ENCODE measurements around the gene CORIN. TPM values are rescaled to one million over a fixed set of nuclear protein-coding genes. Genes with fewer than 3 reads are reported as not detected.

Gene CORIN
- total and polyA plus RNA-seq, 10 of the 15 experiments (the other 5 are each of a cell fraction or from before 2014, with no cell fraction given) = 0.02 to 0.45 (median 0.09) TPM; not detected in 3

DNA sequence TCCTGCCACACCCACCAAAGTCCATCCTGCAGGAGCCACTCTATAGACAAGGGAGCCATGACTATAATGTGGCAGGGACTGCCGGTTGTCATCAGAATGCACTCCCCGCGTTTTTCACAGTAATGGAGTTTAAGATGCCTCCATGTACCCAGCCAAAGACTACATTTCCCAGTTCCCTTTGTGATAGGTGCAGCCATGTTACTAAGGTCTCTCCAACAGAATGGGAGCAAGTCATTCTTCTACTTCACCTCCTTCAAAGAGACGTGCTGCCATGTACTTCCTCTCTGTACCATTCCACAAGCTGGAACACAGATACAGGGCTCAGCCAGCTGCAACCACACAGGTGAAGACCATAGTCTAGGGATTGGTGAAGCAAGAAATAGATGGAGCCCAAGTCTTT, 126.7 kb downstream of the CORIN start:
- in situ Hi-C loops (cut with MboI) = no loop called here
- TF ChIP-seq FOXK2 (IDR thresholded peaks at IDR 0.05) (no peak), RCOR1 (conservative IDR thresholded peaks at IDR 0.05; ENCODE audit: low read depth, low read length) (no peak), SUZ12 (IDR thresholded peaks at IDR 0.05; ENCODE audit: unreplicated experiment) (no peak), CBFB (IDR thresholded peaks at IDR 0.05; ENCODE audit: low read depth) (no peak), GATAD2B (conservative IDR thresholded peaks at IDR 0.05; ENCODE audit: low read depth) (no peak), SKIL (IDR thresholded peaks at IDR 0.05; ENCODE audit: low read depth, poor library complexity, severe bottlenecking) (no peak), IKZF1 (conservative IDR thresholded peaks at IDR 0.05) (no peak), RELA (IDR thresholded peaks at IDR 0.05; ENCODE audit: borderline replicate concordance, partially characterized antibody) (no peak), DPF2 (IDR thresholded peaks at IDR 0.05) (no peak), SRF (IDR thresholded peaks at IDR 0.05; ENCODE audit: low read depth in 2 of 2, low read length in 2 of 2) (no peak), EP300 (IDR thresholded peaks at IDR 0.05; ENCODE audit: borderline replicate concordance in 1 of 2, control insufficient read depth in 1 of 2, low read depth in 2 of 2, low read length in 2 of 2) (no peak), CUX1 (IDR thresholded peaks at IDR 0.05; ENCODE audit: insufficient replicate concordance, low read depth, low read length) (no peak), PBX3 (IDR thresholded peaks at IDR 0.05; ENCODE audit: insufficient replicate concordance, low read depth, low read length) (no peak)

More for the DNA sequence above, 126.7 kb downstream of the CORIN start:
- FAIRE-seq (no peak), ATAC-seq (no peak), DNase-seq (ENCODE audit: low read depth, low spot score) (no peak)
- no peaks in the 10 kb centered on the region; a peak in 1 of 4 replicates for H3K27me3 ChIP-seq (replicated peaks in 1 of 2; ENCODE audit: control insufficient read depth in 2 of 2, insufficient read depth in 2 of 2, low read length in 1 of 2)
- no TSS peak for BruUV-seq (replicated peaks)
- ChIA-PET CTCF (interaction anchor here (0.9 to 1.0 kb wide), 2 partner anchors 125 to 129 kb away, joined by 5 read pairs; no protein-coding TSS in a partner anchor), POLR2A (no interaction called here), SMC1A (ENCODE audit: uncharacterized antibody, unreplicated experiment) (interaction anchor here (1.2 to 1.4 kb wide), 3 partner anchors 24 to 125 kb away, joined by 3 read pairs; no protein-coding TSS in a partner anchor), RAD21 (ENCODE audit: unreplicated experiment) (no interaction called here)
- intact Hi-C loops (cut with micrococcal nuclease; ENCODE audit: unreplicated experiment) = no loop called here
- no peaks in the 10 kb centered on the region for H3K4me1 ChIP-seq (ENCODE audit: control insufficient read depth, insufficient read depth, low read length)
- H3K36me3 ChIP-seq (ENCODE audit: control insufficient read depth in 2 of 2, insufficient read depth in 2 of 2, low read length in 1 of 2) = no peaks in the 10 kb centered on the region
- no peak overlapping the region for H2AFZ ChIP-seq (ENCODE audit: control insufficient read depth, low read depth, low read length)
- no peak overlapping the region for H3K9ac ChIP-seq (ENCODE audit: control insufficient read depth, insufficient read depth, low read length)
- H3K27ac ChIP-seq (ENCODE audit: control insufficient read depth, insufficient read depth) = no peak overlapping the region
- H3K4me3 ChIP-seq = no peak overlapping the region
- H3K79me2 ChIP-seq (ENCODE audit: control insufficient read depth, insufficient read depth, low read length) = no peaks in the 10 kb centered on the region
- H3K9me3 ChIP-seq (replicated peaks; ENCODE audit: control insufficient read depth, insufficient read depth, low read length) = no peaks in the 10 kb centered on the region
- no peak overlapping the region for H3K4me2 ChIP-seq (ENCODE audit: control insufficient read depth, insufficient read depth)
- WGBS (ENCODE audit: insufficient coverage, insufficient replicate concordance, low lambda C conversion rate, missing lambda C conversion rate) = 60% methylated on average over 4 of the region's 4 CpGs
- no peaks in the 10 kb centered on the region for H4K20me1 ChIP-seq (ENCODE audit: control insufficient read depth, insufficient read depth)

Measured in GM12878 (cell line).